ENCODE results near the gene BSPRY.
"Not testable (repeated sequence)": the region's sequence is repeated elsewhere in the genome, so short reads cannot be mapped to it uniquely, and the experiment has no call there.

The BSPRY gene

DNA sequence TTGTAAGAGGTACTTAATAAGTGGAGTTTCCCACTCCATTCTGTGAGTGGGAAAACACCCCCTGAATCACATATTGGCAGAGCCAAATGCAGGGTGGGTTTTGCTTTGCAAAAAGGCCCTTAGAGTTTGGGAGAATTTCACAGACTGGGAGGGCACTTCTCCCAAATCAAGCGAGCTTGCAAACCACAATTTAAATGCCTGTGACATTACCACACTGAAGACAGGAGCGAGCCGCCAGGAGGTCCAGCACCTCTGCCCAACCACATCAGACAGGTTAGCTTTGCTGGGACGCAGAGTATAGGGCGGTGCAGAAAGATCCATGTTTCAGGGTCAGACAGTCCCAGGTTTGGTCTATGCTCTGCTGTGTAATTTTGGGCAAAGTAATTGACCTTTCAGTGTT, 49.5 kb downstream of the BSPRY start:
- no peak for DNase-seq

DNA sequence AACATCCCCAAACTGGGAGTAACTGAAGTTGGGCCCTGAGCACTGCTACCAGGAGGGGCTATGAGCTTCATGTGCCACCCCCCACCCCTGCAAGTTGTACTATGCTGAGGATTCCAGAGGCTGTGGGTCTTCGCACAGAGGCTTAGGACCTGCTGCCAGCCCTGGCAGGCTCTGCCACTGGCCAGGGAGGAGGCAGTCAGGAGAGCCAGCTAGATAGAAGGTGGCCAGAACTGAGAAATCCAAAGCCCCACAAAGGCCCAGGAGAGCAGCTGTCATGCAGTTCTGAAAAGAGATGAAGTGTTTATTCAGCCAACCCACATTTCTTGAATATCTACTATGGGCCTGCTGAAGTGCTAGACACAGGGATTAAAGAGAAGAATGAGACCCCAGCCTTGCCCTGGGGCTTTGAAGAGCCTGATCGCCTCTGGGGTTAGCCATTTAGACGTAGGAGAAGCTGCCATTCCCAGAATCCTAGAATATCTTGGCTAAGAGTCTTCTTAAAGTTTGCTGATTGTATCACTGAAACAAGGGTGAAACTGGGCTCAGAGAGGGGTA, 50.4 kb downstream of the BSPRY start:
- DNase-seq: no peak

DNA sequence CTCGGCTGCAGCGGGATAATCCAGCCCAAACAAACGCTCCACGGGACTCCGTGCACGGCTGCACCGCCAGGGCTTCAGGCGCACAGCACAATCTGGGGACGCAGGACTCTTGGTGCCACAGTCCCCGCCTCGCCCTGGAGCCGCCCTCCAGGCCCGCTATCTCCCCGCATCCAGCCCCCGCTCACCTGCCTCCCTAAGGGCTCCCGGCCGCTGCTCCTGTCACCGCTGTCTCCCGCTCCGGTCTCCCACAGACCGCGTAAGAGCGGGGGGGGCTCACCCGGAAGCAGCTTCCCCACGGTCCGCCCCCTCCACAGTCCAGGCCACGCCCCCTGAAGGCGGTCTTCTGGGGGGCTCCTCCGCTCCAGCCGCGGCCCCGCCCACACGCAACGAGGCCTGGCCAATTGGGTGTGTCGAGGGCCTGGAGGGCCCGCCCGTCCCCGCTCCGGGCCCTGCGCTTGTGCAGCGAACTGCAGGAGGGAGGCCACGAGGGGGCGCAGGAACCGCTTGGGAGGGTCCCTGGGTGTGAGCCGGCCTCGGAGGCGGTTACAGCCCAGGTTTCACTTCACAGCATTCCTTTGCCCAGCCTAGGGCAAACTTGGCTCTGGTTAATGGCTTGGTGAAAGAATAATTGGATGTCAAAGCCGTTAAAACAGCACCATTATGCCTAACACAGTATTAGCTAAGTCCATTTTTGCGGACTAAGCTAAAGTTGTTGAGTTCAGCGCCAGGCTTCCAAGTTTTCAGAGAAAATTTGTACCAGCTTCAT, 51.9 kb downstream of the BSPRY start, which contains the start of gene ALAD:
ALAD (minus strand) TSS at position 258 of the 766 bp plus-strand sequence. CDS start 7,725 bp downstream, outside the sequence.
- DNase-seq: peak; percentile 99

DNA sequence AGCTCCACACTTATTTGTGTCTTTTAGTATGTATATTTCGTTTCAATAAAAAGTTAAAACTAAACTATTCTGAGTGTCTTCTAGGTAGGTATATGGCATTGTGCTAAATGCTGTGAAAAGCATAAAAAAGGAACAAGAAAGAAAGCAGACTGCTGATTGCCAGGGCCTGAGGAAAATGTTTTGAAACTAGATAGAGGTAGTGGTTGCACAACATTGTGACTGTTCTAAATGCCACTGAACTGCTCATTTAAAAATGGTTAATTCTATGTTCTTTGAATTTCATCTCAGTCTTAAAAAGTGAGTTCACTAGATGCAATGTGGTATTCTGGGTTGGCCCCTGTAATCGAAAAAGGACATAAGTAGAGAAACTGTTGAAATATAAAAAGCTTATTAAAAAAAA, 54.3 kb downstream of the BSPRY start:
- DNase-seq: no peak

DNA sequence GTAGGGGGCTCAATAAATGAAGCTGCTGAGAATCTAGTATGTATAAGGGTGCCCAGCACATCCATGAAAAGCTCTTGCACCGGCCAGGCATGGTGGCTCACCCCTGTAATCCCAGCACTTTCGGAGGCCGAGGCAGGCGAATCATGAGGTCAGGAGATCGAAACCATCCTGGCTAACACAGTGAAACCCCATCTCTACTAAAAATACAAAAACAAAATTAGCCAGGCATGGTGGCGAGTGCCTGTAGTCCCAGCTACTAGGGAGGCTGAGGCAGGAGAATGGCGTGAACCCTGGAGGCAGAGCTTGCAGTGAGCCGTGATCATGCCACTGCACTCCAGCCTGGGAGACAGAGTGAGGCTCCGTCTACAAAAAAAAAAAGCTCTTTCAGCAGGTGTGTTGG, 57.0 kb downstream of the BSPRY start:
- DNase-seq: not testable (repeated sequence)

DNA sequence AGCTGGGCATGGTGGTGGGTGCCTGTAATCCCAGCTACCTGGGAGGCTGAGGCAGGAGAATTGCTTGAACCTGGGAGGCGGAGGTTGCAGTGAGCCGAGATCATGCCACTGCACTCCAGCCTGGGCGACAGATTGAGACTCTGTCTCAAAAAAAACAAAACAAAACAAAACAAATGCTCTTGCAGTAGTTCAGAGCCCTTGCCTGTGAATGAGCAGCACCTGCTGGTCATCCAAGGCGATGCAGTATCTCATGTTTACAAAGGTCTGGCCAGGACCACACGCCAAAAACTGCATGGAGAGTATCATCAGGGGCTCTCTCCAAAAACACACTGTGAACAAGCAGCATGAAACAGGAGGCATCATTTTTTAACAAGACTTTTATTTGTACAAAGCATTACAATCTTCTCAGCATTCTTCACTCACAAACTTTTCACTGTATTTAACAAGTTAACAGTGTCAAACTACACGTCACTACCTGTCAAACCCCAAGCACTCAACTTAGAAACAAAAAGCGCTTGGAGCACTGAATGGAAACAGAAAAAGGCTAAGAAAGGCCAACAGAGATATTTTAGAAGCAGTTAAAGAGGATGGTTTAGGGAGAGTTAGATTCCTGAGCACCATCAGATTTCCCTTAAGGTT, 57.7 kb downstream of the BSPRY start:
- peak; percentile 76 for DNase-seq

DNA sequence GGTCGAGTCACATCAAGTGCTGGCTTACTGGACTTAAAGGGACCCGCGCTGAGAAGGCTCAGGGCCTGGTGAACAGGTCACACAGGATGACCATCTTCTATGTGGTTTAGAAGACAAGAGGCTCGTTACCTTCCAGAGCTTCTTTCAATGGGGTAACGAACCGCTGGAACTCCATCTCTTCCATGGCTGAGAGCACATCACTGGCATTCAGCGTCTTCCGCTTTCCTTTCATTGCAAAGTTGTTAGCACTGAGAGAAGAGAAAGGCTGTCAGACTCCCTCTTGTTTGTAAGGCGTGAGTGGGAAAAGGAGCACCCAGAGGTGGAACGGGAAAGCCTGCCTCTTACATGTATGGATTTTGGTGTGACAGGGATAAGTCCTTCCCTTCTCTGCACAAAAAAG, 60.1 kb downstream of the BSPRY start:
- no peak for DNase-seq

DNA sequence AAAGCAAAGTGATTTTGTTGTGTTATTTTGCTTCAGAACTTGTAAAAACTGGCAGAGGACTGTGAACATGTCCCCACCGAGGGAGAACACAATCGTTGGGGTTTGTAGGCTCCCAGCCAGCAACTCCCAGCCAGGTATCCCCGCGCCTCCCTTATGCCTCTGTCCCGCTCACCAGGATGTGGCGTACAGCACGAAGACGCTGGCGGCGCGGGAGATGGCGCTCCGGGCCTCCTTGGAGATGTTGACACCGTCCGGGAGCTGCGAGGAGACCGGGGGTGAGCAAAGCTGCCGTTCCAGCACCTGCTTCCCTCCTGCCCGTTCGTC, 60.5 kb downstream of the BSPRY start:
- DNase-seq: no peak

DNA sequence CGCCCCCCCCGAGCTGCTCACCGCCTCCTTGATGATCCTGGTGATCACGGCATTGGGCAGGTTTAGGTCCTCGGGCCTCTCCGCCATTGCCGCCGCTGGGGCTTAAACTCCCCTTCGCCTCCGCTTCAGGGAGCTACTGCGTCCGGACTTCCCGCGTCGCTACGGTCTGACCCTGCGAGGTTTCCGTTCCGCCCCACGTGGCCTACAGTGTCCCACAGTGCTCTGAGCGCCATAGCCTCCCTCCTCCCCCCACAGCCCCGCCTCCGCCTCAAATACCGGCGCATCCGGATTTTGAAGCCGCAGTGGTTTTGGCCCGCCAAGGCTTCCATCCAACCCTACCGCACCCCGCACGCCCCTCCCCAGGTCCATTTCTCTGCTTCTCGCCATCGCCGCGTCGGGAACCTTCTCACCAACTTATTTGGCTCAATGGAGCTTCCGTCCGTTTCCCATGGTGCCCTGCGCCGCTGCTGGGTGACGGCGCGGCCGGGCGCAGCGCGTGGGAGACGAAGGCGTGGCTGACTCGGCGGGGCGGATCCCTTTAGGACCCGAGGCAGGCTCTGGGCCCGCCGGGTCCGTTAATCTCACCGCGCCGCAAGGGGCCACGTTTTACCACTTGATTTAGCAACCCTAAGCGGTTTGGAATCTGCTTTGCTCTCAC, 61.0 kb downstream of the BSPRY start, which contains the start of the genes C9orf43 and POLE3:
C9orf43 (plus strand) TSS at position 541 of the 658 bp plus-strand sequence. CDS start 2,747 bp downstream, outside the sequence.
POLE3 (minus strand) TSS at position 469 of the 658 bp plus-strand sequence; CDS start at position 87, 382 bp downstream.
- DNase-seq: peak; percentile 95

DNA sequence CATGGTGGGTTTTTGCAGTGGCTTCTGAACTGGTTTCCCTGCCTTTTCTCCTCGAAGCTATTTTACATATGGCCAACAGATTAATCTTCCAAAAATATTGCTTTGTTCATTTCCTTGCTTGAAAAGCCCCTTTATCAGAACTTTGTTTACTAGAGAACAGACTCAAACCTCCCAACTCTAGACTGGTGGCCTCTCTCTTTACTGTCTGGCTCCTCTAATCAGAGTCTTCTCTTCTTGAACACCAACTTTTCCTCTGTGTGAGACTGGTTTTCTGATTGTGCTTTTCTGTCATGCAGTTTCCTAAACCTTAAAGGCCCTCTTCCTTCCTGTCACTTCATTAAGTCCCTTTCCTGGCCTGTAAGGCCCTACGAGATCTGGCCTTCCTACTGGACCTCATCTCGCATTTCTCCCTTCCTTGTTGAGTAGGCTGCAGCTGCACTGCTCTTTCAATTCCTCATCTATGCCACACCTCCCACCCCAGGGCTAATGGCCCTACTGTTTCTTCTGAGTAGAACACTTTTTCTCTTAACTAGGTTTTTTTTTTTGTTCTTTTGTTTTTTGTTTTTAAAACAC, 66.9 kb downstream of the BSPRY start:
- no peak for DNase-seq

DNA sequence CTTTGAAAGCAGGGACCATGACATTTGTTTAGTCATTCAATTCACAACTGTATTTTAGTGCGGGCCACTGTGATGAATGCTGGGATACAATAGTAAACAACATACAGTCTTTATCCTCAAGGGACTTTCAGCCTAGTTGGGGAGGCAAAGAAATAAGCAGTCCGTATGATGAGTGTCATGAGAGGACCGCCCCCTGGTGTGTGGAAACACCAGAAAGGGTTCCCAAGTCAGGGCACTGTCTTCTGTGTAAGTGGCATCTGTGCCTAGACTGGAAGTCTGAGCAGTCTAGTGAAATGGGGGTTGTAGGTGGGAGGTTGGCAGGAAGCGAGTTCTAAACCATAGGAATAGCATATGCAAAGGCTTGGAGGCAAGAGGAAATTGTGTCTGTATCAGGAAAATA, 68.0 kb downstream of the BSPRY start:
- no peak for DNase-seq
